Measurements from ENCODE around the gene NAT14.

The NAT14 gene

GRCh38 chr19:55453511-55454260 lies 31.3 kb upstream of the NAT14 start:
- no peak for DNase-seq

DNA sequence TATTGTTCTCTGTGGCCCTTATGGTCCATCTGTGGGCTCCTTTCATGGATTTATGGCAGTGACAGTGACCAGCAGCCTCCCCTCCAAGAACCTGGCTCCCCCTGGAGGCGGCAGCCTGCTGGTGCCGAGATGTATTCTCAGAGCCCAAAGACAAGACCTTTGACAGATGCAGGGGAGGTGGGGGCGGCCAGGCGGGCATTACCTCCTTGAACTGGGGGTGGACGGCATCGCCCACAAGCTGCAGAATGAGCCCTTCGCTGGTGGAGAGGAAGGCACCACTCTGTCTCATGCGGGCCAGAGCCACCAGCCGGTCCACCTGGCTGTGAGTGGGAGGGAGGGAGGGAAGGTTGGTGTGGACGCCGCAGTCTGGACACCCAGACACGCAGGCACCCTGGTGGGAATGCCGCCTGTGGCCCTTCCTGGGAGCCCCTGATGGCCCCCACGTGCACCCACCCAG lies 30.2 kb upstream of the NAT14 start:
- DNase-seq: peak; percentile 64 to 68

DNA sequence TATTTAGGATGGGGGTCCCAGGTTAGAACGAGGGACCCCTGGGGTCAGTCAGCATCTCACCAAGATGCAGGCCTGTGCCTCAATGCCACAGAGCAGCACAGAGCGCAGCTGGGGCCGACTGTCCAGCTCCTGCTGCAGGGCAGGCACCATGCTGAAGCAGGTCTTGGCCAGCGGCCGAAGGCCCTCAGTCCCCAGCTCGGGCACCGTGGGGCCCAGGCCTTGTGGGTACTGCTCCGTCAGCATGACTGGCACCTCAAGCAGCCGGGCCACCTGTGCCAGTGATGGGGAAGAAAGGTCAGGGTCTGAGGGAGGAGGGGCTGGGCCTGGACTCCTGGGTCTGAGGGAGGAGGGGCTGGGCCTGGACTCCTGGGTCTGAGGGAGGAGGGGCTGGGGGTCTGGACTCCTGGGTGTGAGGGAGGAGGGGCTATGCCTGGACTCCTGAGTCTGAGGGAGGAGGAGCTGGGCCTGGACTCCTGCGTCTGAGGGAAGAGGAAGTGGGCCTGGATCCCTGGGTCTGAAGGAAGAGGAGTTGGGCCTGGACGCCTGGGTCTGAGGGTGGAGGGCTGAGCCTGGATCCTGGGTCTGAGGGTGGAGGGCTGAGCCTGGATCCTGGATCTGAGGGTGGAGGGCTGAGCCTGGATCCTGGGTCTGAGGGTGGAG lies 29.3 kb upstream of the NAT14 start:
- no peak for DNase-seq

DNA sequence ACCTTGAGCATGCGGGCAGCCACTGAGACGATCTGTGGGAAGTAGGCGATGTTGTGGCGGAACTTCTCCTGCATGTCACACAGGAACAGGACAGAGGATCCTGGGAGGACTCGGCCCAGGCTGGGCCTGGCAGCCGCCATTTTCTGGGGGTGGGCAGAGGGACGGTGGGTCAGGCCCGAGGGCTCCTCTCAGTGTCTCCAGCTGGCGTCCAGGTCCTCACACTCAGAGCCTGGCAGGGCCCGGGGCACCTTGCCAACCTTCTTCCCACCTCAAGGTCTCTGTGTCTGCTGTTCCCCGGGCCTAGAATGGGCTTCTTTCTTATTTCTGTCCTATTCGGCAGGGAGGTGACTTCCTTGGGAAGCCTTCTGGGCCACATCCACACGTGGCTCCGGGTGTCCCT lies 28.6 kb upstream of the NAT14 start:
- no peak for DNase-seq

DNA sequence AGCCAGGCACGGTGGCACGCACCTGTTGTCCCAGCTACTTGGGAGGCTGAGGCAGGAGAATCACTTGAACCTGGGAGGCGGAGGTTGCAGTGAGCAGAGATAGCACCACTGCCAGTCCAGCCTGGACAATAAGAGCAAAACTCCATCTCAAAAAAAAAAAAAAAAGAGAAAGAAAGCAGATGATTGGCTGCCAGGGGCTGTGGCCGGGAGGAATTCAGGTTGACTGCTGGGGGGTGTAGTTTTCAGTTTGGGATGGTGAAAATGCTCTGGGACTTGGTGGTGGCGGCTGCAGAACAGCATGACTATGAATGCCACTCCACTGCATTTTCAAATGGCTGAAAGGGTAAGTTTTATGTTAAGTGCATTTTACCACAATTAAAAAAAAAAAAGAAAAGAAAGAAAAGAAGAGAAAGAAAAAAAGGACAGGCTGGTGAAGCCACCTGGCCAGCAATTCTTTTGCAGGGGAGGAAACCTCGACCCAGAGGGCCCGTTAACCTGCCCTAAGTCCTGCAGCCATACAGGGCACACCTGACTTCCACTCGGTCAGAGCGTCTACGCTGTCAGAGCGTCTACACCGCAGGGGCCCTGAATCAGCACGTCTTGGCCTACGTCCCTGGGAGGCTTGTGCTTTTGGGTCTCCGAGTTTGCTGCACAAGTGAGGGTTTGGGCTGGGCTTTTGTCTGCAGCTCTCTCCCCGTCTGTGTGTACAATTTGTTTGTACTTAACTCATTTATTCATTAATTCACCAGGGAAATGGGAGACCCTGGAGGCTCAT lies 27.1 kb upstream of the NAT14 start:
- no peak for DNase-seq

DNA sequence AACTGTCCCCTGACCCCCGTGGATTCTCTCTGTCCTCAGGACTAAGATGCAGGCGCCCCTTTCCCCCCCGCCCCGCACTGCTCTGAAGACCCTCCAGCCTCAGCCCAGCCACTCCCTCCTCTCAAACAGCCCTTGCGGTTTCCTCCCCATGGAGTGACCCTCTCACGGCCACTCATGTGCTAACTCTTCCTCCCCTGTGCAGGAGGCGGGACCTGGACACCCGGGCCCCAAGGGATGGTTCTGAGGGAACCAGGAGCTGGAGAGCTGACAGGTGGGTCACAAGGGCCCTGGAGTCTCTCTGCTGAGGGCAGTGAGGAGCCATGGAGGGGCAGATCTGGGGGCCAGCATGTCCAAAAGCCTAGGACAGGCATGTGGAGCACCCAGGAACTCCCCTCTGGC lies 25.4 kb upstream of the NAT14 start:
- no peak for DNase-seq

GRCh38 chr19:55459950-55460657 lies 24.9 kb upstream of the NAT14 start:
- DNase-seq: no peak

DNA sequence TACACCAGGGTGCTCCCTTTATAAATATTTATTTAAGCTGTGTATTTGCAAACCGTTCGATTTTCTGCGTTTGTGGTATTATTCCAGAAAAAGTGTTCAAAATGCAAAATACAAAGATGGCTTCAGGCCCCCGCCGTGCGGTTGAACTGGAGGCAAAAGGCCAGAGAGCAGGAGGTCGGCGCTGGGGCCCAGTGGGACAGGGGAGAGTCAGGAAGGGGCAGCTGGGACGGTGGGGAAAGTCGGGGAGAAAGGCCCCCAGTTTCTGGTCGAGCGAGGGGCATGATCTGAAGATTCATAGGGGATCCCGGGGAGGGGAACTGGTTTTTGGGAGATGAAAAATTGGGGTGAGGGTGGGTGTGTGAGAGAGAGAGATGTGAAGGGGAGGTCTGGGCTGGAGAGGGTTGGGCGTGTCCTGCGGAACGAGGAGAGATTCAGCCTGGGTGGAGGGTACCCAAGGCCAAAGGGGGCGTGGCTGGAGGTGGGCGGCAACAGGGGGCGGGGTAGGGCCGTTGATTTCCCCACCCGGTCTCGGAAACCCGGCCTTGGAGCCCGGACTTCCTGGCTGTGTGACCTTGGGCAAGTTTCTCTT lies 24.2 kb upstream of the NAT14 start:
- peak; percentile 53 to 69 for DNase-seq

- DNase-seq: peak; percentile 99 to 100
Observed at GRCh38 chr19:55461259-55461973, 23.6 kb upstream of the NAT14 start, which contains the start of gene ISOC2. ISOC2 (minus strand) TSS chr19:55461642; CDS start chr19:55456486, 5,156 bp downstream.

- DNase-seq: peak in 1 of 2 experiments; percentile 20
Observed at GRCh38 chr19:55461974-55462626, 22.9 kb upstream of the NAT14 start.

DNA sequence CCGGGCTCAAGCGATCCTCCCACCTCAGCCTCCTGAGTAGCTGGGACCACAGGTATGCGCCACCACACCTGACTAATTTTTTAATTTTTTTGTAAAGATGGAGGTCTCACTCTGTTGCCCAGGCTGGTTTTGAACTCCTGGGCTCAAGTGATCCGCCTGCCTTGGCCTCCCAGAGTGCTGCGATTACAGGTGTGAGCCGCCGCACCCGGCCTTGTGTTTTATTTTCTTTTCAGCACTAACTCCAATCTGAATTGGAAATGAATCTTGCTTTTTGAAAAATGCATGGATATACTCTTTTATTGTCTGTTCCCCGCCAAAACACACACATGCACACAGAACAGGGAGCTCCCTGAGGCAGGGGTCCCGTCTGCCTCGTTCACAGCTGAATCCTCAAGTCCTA lies 22.3 kb upstream of the NAT14 start:
- no peak for DNase-seq

DNA sequence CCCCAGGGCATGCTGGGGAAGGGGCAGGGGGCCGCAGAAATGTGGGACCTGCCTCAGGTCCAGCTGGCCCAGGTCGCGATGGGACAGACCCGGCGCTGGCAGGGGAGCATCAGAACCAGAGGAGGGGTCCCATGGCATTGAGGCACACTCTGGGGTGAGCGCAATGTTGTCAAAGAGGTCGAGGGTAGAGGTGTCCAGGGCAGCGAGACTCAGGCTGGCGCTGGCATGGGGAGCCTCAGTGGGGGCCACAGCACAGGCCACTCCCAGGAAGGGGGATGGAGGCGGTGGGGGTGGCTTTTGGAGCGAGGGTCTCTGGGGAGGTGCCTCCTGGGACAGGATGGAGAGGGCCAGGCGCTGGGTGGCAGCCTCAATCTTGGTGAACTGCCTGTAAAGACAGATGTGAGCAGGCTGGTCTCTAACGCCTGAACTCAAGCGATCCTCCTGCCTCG lies 21.4 kb upstream of the NAT14 start:
- DNase-seq: no peak

GRCh38 chr19:55464039-55464661 lies 20.8 kb upstream of the NAT14 start:
- DNase-seq: no peak

GRCh38 chr19:55464662-55465054 lies 20.3 kb upstream of the NAT14 start, which contains the start of gene C19orf85:
C19orf85 (minus strand) TSS chr19:55464751; CDS start chr19:55464554, 197 bp downstream.
- DNase-seq: no peak

DNA sequence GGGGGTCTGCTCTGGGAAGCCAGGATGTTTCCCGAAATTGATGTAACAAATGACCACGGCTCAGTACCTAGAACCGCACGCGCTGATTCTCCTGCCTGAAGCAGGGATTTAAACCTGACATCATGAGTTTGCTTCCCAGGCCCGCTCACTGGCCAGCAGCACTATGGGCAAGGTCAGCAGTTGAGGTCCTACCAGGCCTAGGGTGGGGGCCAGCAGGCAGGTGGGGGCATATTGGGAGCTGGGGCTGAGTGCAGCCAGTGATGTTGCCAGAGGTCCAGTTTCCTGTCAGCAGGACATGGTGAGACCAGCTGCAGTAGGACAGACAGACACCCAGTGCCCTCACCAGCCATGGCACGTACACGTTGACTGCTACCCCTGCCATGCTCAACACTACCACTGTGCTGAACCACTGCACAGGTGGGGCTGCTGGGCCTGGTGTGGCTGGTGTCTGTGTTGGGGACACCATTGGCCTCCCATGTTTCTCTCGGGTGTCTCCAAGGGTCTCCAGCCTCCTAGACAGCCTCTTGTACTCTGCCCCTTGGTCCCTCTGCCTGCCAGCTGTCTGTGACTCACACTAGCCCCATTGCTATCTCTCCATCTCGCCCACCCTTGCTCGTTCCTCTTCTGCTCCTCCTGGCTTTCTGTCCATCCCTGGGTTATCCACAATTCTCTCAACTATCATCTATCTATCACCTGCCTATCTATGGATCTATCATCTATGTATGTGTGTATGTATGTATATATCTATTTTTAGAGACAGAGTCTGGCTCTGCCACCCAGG lies 19.3 kb upstream of the NAT14 start:
- DNase-seq: no peak

- DNase-seq: no peak
Observed at GRCh38 chr19:55466241-55466614, 18.8 kb upstream of the NAT14 start.

DNA sequence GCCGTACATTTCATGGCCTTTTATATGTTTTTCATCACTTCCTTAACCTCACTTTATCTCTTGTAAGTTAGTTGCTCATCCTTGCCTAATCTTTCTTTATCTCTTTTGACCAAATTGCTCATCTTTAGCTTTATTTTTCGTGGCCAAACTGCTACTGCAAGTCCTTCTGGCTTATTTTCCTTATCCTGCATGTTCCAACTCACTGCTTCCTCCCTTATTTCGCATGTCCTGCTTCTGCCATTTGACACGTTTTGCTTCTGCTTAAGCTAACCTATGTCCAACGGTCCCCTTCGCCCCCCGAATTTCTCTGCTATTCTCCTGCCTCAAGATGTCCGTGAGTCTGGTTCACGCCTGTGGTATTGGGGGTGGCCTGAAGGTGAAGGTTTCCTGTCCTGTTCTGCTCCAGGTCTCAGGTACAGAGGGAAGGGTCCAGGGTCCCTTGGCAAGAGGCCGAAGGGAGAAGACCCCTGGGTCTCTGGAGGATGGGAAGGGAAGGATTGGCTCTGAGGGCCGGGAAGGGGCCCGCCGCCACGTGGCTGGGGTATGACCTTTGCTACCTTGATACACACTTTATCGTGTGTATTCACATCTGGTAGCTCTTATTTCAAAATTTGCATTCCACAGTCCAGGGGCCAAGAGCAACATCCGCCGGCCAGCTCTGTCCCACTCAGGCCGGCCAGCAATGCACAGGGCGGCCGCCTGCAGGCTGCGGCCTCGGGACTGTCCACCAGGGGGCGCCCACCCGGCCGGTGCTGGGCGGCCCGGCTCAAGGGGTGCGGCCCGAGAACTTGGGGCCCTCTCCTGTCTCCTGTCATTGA lies 17.5 kb upstream of the NAT14 start:
- no peak for DNase-seq

GRCh38 chr19:55468054-55468393 lies 17.0 kb upstream of the NAT14 start:
- DNase-seq: no peak

DNA sequence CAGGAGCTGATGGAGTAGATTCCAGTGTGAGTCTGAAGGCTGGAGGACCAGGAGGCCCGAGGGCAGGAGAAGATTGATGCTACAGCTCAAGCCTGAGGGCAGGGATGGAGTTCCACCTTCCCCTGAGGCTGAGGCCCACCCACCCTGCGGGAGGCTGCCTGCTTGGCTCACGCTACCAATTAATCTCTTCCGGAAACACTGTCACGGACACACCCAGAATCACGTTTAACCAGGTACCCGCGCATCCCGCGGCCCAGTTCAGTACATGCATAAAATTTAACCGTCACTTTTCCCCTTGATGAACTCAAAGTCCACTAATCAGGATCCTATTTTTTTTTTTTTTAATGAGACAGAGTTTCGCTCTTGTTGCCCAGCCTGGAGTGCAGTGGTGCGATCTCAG lies 13.7 kb upstream of the NAT14 start:
- DNase-seq: no peak

All from SHP77 (cell line).